HG03457 (cell line): ENCODE data around the gene PRKCSH.

Experiments used
- ATAC-seq: cut with Tn5 transposase; IDR thresholded peaks from one replicate; pipeline ENCODE4 v1.9.1; 2021; ENCODE audit warnings: moderate number of reproducible peaks; ENCODE audit not compliant: unreplicated experiment

The PRKCSH gene

DNA sequence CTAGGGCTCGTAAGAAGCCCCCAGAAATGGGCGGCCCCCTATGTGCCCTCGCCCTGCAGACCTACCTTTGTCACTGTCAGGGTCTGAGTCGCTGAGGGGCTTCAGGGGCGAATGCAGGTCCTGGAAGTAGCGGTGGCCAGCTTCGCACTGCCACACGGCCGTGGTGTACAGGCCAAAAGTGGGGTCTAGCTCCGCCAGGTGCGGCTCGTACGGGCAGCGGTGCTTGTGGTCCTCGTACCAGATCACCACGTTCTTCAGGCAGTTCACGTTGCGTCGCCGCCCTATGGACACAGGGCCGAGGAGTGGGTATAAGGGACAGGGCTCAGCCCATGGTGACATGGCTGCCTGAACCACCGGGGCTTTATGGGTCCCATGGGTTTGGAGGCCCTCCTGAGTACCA is 60.5 kb downstream of the PRKCSH start:
- ATAC-seq, result no peak

DNA sequence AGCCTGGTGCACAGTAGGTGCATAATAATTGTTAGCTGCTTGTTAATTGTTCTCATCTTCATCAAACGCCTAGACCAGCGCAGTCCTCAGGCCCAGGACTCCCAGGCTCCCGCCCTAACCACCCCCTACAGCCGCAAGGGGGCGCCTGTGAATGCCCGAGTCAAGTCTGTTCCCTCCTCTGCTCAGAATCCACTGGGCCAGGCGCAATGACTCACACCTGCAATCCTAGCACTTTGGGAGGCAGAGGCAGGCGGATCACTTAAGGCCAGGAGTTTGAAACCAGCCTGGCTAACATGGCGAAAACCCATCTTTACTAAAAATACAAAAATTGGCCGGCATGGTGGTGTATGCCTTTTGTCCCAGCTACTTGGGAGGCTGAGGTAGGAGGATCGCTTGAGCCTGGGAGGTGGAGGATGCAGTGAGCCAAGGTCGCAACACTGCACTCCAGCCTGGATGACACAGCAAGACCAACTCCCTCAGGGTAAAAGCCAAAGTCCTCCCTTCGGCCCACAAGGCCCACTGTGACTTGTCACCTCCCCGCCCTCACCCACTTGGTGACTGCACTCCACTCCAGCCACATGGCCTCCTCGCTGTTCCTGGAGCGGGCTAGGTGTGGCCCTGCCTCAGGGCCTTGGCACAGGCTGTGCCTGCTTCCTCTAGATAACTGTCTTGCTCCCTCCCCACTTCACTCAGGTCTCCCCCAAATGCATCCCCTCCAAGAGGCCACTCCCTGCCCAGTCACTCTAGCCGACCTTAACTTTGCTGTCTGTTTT is 61.1 kb downstream of the PRKCSH start:
- no peak for ATAC-seq

DNA sequence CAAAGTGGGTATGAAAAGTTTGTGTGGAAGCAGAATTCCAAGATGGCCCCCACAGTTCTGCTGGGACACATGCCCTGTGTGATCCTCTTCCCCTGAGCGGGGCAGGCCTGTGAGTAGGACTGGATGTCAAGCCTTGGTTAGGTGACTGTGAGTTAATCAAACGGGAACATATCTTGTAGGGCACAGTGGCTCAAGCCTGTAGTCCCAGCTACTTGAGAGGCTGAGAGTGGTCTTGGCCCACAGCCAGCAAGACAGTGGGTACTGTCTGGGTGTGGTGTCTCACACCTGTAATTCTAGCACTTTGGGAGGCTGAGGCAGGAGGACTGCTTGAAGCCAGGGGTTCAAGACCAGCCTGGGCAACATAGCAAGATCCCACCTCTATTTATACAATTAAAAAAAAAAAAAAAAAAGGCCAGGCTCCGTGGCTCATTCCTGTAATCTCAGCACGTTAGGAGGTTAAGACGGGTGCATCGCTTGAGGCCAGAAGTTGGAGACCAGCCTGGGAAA is 63.8 kb downstream of the PRKCSH start:
- no peak for ATAC-seq

DNA sequence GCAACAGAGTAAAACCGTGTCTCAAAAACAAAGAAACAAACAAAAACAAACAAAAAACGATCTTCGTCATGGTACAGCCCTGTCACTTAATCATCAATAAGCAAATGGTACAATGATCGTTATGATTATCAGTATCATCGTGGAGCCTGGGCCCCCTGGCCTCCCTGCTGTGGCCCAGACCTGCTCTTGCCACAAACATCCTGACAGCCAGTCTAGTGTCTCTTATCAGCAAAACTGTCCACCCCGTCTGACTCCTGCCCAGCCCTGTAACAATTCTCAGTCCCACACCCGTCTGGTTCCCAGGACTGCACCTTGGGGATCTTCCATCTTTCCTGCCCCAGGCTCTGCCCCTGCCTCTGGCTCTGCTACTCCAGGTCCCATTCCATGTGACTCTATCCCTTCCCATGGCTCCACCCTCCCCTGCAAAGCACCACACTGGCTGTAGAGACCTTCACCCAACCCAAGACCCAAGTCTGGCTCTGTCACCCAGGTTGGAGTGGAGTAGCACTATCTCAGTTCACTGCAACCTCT is 64.5 kb downstream of the PRKCSH start:
- no peak for ATAC-seq
